GM19452 (cell line): ENCODE measurements around the gene ROR2.

Experiments
- ATAC-seq: cut with Tn5 transposase; IDR thresholded peaks from one replicate; pipeline ENCODE4 v1.9.1; 2021; ENCODE audit not compliant: unreplicated experiment

Gene ROR2

GRCh38 chr9:91724609-91725505, 225.2 kb downstream of the ROR2 start:
- no peak for ATAC-seq

- ATAC-seq = no peak
These were observed 226.0 kb downstream of the ROR2 start for GRCh38 chr9:91724068-91724440.

GRCh38 chr9:91723420-91724067, 226.5 kb downstream of the ROR2 start:
- ATAC-seq = no peak

GRCh38 chr9:91720751-91721705, 229.0 kb downstream of the ROR2 start:
- no peak for ATAC-seq

- ATAC-seq = no peak
These were observed 229.7 kb downstream of the ROR2 start for GRCh38 chr9:91720313-91720712.

GRCh38 chr9:91718071-91718470, 232.0 kb downstream of the ROR2 start:
- no peak for ATAC-seq

GRCh38 chr9:91716815-91717214, 233.2 kb downstream of the ROR2 start:
- no peak for ATAC-seq

- ATAC-seq = no peak
These were observed 233.8 kb downstream of the ROR2 start for GRCh38 chr9:91716239-91716638.

GRCh38 chr9:91714874-91715615, 235.0 kb downstream of the ROR2 start:
- no peak for ATAC-seq

GRCh38 chr9:91714020-91714806, 235.8 kb downstream of the ROR2 start:
- no peak for ATAC-seq

- no peak for ATAC-seq
These were observed 237.2 kb downstream of the ROR2 start for GRCh38 chr9:91712811-91713210.

GRCh38 chr9:91711755-91712601, 238.1 kb downstream of the ROR2 start:
- peak; percentile 95 for ATAC-seq

GRCh38 chr9:91710158-91710557, 239.9 kb downstream of the ROR2 start:
- no peak for ATAC-seq

GRCh38 chr9:91705386-91705785, 244.6 kb downstream of the ROR2 start:
- no peak for ATAC-seq

- ATAC-seq = no peak
These were observed 249.6 kb downstream of the ROR2 start for GRCh38 chr9:91700475-91700874.

GRCh38 chr9:91698266-91698665, 251.8 kb downstream of the ROR2 start:
- no peak for ATAC-seq

- no peak for ATAC-seq
These were observed 252.8 kb downstream of the ROR2 start for GRCh38 chr9:91697201-91697600.

GRCh38 chr9:91694081-91694870, 255.8 kb downstream of the ROR2 start:
- no peak for ATAC-seq
